CD14-positive monocyte (primary cell): ENCODE measurements around the gene REL. TPM values are rescaled to one million over a fixed set of nuclear protein-coding genes. Genes with fewer than 3 reads are reported as not detected.

Experiments
- DNase-seq, 3 donors: peaks; one replicate each; pipeline ENCODE4 v3.0.0-alpha.2; 2011 to 2022
- H2AFZ ChIP-seq: 2 replicates; pipeline ENCODE4 v1.6.0; 2012; ENCODE audit warnings: mild to moderate bottlenecking, low read depth, low read length, inconsistent platforms; ENCODE audit not compliant: insufficient read depth, poor library complexity, severe bottlenecking
- H3K27ac ChIP-seq, 2 donors: 1 replicate in 1 of 2; 2 replicates in 1 of 2; pipeline ENCODE4 v1.5.1; 2012 to 2013; ENCODE audit warnings: low read length in 2 of 2, control low read depth in 1 of 2, inconsistent platforms in 1 of 2, low read depth in 1 of 2, mild to moderate bottlenecking in 1 of 2
- H3K27me3 ChIP-seq, 2 donors: one replicate each; pipeline versions ENCODE4 v1.6.0 to v1.6.1; 2011 to 2013; ENCODE audit warnings: low read length in 2 of 2; ENCODE audit not compliant: control insufficient read depth in 2 of 2, insufficient read depth in 2 of 2
- H3K36me3 ChIP-seq, 2 donors: replicated peaks in 1 of 2; 1 replicate in 1 of 2; 2 replicates in 1 of 2; pipeline versions ENCODE4 v1.5.1 to v1.6.1; 2012 to 2013; ENCODE audit warnings: low read length in 2 of 2, control low read depth in 1 of 2, inconsistent platforms in 1 of 2, mild to moderate bottlenecking in 1 of 2; ENCODE audit not compliant: insufficient read depth in 2 of 2, control insufficient read depth in 1 of 2
- H3K4me1 ChIP-seq, 2 donors: 1 replicate in 1 of 2; 2 replicates in 1 of 2; pipeline versions ENCODE4 v1.5.1 to v1.6.1; 2012 to 2013; ENCODE audit warnings: low read length in 2 of 2, control low read depth in 1 of 2, inconsistent platforms in 1 of 2, mild to moderate bottlenecking in 1 of 2, moderate library complexity in 1 of 2; ENCODE audit not compliant: insufficient read depth in 2 of 2, control insufficient read depth in 1 of 2
- H3K4me2 ChIP-seq: replicated peaks from 2 replicates; pipeline ENCODE3; 2012; ENCODE audit warnings: low read length, moderate library complexity, mild to moderate bottlenecking; ENCODE audit not compliant: poor library complexity, severe bottlenecking; ENCODE audit errors: extremely low read depth
- H3K4me3 ChIP-seq, 3 experiments: fragments of 200-600 bp in 1 of 3; sonication (generic) in 1 of 3; replicated peaks in 1 of 3; 1 replicate in 2 of 3; 2 replicates in 1 of 3; pipeline ENCODE4 v1.5.1; 2011 to 2013; ENCODE audit warnings: low read length in 3 of 3, mild to moderate bottlenecking in 3 of 3, control low read depth in 2 of 3, low read depth in 2 of 3, inconsistent platforms in 1 of 3, moderate library complexity in 1 of 3
- H3K79me2 ChIP-seq: 2 replicates; pipeline ENCODE4 v1.6.0; 2012; ENCODE audit warnings: mild to moderate bottlenecking, control low read depth, inconsistent platforms, low read length, moderate library complexity; ENCODE audit not compliant: insufficient read depth
- H3K9ac ChIP-seq: 2 replicates; pipeline ENCODE4 v1.6.0; 2017; ENCODE audit warnings: low read length, mild to moderate bottlenecking; ENCODE audit not compliant: insufficient read depth, poor library complexity, severe bottlenecking
- H3K9me3 ChIP-seq, 2 donors: replicated peaks in 1 of 2; 1 replicate in 1 of 2; 2 replicates in 1 of 2; pipeline versions ENCODE4 v1.5.1 to v1.6.1; 2012 to 2013; ENCODE audit warnings: low read length in 2 of 2, control low read depth in 1 of 2; ENCODE audit not compliant: control insufficient read depth in 1 of 2, insufficient read depth in 1 of 2
- H4K20me1 ChIP-seq: 2 replicates; pipeline ENCODE4 v1.6.0; 2012; ENCODE audit warnings: mild to moderate bottlenecking, low read length, control low read depth, moderate library complexity; ENCODE audit not compliant: insufficient read depth
- H3K27ac Mint-ChIP-seq, 7 donors: one replicate each; pipeline ENCODE4 v1.8.0; 2020; ENCODE audit warnings: mild to moderate bottlenecking in 7 of 7, mixed read lengths in 7 of 7, moderate library complexity in 6 of 7, inconsistent platforms in 2 of 7
- H3K27me3 Mint-ChIP-seq, 3 donors: one replicate each; pipeline ENCODE4 v1.8.0; 2021 to 2022; ENCODE audit warnings: low read depth in 3 of 3, mild to moderate bottlenecking in 3 of 3, mixed read lengths in 3 of 3, moderate library complexity in 3 of 3, inconsistent platforms in 1 of 3
- H3K36me3 Mint-ChIP-seq, 2 donors: one replicate each; pipeline ENCODE4 v1.8.0; 2020; ENCODE audit warnings: mixed read lengths in 2 of 2, inconsistent platforms in 1 of 2, mild to moderate bottlenecking in 1 of 2
- H3K4me1 Mint-ChIP-seq: one replicate; pipeline ENCODE4 v1.8.0; 2020; ENCODE audit warnings: mild to moderate bottlenecking, mixed read lengths
- H3K4me3 Mint-ChIP-seq, 2 donors: one replicate each; pipeline ENCODE4 v1.8.0; 2020; ENCODE audit warnings: mild to moderate bottlenecking in 2 of 2, mixed read lengths in 2 of 2, moderate library complexity in 1 of 2
- H3K9me3 Mint-ChIP-seq, 7 donors: one replicate each; pipeline ENCODE4 v1.8.0; 2020 to 2022; ENCODE audit warnings: mixed read lengths in 7 of 7, mild to moderate bottlenecking in 6 of 7, moderate library complexity in 6 of 7, inconsistent platforms in 2 of 7
- WGBS: methylation state at CpG from one replicate; pipeline ENCODE4 v1.1.5; 2013; ENCODE audit warnings: missing lambda C conversion rate; ENCODE audit not compliant: insufficient coverage; 5-methylcytosine and 5-hydroxymethylcytosine counted together
- intact Hi-C, 2 donors: fragments of 100-400 bp; cut with micrococcal nuclease; formaldehyde crosslinking; loops; one replicate each; pipeline versions ENCODE4 v1.15.0 to v1.15.1; 2023
- polyA plus RNA-seq, 3 donors: library from polyadenylated mRNA; depleted of rRNA in 1 of 3; unstranded in 2 of 3; stranded (reverse) in 1 of 3; fragments of 300-500 nt in 2 of 3; fragments of >200 nt in 1 of 3; fragmentation: Illumina TruSeq in 2 of 3; gene quantifications; 1 replicate in 2 of 3; 2 replicates in 1 of 3; pipeline ENCODE4 v1.2.3, GENCODE V29; 2012 to 2021
- TF ChIP-seq, protein P1 (sequence below): fragments of 200-600 bp; IDR thresholded peaks from one replicate; pipeline ENCODE4 v1.8.0; 2022; ENCODE audit warnings: antibody characterized with exemption, mild to moderate bottlenecking

The REL gene
- polyA plus RNA-seq, 3 donors: 18.3 to 34.3 (median 20.3) TPM

- H3K4me3 ChIP-seq: no peak overlapping the region
- no peaks in the 10 kb centered on the region for H3K79me2 ChIP-seq
- Mint-ChIP-seq H3K27ac (peak overlapping the region in 6 of 7 donors; percentile 22 to 87 (median 54)), H3K9me3 (peaks cover 0 to 1% (median 0%) of the 10 kb centered on the region in 7 donors), H3K27me3 (peaks cover 0 to 22% (median 0%) of the 10 kb centered on the region in 3 donors), H3K4me3 (no peak overlapping the region), H3K4me1 (peaks cover 35% of the 10 kb centered on the region), H3K36me3 (no peaks in the 10 kb centered on the region)
- no peak overlapping the region for H3K27ac ChIP-seq
- H3K36me3 ChIP-seq: no peaks in the 10 kb centered on the region
- 100% methylated on average over 1 of the region's 3 CpGs for WGBS
- H3K4me1 ChIP-seq: peaks cover 33 to 35% of the 10 kb centered on the region in 2 donors
- H3K4me2 ChIP-seq: no peak overlapping the region
- TF ChIP-seq, protein P1, sequence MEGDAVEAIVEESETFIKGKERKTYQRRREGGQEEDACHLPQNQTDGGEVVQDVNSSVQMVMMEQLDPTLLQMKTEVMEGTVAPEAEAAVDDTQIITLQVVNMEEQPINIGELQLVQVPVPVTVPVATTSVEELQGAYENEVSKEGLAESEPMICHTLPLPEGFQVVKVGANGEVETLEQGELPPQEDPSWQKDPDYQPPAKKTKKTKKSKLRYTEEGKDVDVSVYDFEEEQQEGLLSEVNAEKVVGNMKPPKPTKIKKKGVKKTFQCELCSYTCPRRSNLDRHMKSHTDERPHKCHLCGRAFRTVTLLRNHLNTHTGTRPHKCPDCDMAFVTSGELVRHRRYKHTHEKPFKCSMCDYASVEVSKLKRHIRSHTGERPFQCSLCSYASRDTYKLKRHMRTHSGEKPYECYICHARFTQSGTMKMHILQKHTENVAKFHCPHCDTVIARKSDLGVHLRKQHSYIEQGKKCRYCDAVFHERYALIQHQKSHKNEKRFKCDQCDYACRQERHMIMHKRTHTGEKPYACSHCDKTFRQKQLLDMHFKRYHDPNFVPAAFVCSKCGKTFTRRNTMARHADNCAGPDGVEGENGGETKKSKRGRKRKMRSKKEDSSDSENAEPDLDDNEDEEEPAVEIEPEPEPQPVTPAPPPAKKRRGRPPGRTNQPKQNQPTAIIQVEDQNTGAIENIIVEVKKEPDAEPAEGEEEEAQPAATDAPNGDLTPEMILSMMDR: no peak
- H2AFZ ChIP-seq: no peak overlapping the region
- intact Hi-C loops: no loop called here
- H3K9ac ChIP-seq: no peak overlapping the region
- no peaks in the 10 kb centered on the region for H3K27me3 ChIP-seq
- H4K20me1 ChIP-seq: no peaks in the 10 kb centered on the region
- H3K9me3 ChIP-seq: no peaks in the 10 kb centered on the region
- peak in 2 of 3 donors; percentile 40 to 52 for DNase-seq
Observed at GRCh38 chr2:60849187-60849586, 32.2 kb upstream of the REL start.

GRCh38 chr2:60852282-60852860 is 29.0 kb upstream of the REL start:
- intact Hi-C loops: no loop called here
- Histone ChIP-seq H3K36me3 (no peaks in the 10 kb centered on the region), H3K4me2 (peak overlapping the region; percentile 33), H3K27ac (peak overlapping the region; percentile 22 to 78), H3K79me2 (no peaks in the 10 kb centered on the region), H3K4me1 (peaks cover 52 to 55% of the 10 kb centered on the region in 2 donors), H3K27me3 (no peaks in the 10 kb centered on the region), H3K4me3 (peak overlapping the region in 1 of 3 experiments; percentile 25), H4K20me1 (no peaks in the 10 kb centered on the region), H3K9me3 (no peaks in the 10 kb centered on the region), H2AFZ (peak overlapping the region; percentile 43), H3K9ac (no peak overlapping the region)
- DNase-seq: peak; percentile 72 to 88 (median 80)
- H3K4me1 Mint-ChIP-seq: peaks cover 49% of the 10 kb centered on the region
- no peaks in the 10 kb centered on the region for H3K36me3 Mint-ChIP-seq
- H3K27me3 Mint-ChIP-seq: peaks cover 0 to 10% (median 0%) of the 10 kb centered on the region in 3 donors
- WGBS: 39% methylated on average over 3 of the region's 8 CpGs
- H3K4me3 Mint-ChIP-seq: peak overlapping the region in 1 of 2 donors; percentile 44
- H3K27ac Mint-ChIP-seq: peak overlapping the region; percentile 76 to 89 (median 85)
- TF ChIP-seq, protein P1: no peak
- no peaks in the 10 kb centered on the region for H3K9me3 Mint-ChIP-seq
